ENCODE data around the gene RPL36AL. TPM values are rescaled to one million over a fixed set of nuclear protein-coding genes. Genes with fewer than 3 reads are reported as not detected.

Gene RPL36AL
- total and polyA plus RNA-seq, 2 experiments from 2014 or later, result 122 to 723 TPM

DNA sequence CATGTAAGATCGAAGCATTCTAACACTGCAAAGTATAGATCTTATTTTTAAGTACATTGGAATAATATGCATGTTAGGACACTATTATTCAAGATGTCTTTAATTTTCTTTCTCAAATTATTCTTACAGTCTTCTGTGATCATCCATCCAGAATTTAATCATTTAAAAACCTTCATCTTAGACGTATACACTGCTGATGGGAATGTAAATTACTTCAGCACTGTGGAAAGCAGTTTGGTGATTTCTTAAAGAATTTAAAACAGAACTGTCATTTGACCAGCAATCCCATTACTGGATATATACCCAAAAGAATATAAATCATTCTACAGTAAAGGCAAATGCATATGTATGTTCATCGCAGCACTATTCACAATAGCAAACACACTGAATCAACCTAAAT is 31.0 kb downstream of the RPL36AL start:
- H3K9me3 Mint-ChIP-seq, result peaks cover 10% of the 10 kb centered on the region; the same call in 2 of the 3 replicates
- H3K27ac Mint-ChIP-seq, result no peak overlapping the region
- H3K4me3 Mint-ChIP-seq, result no peak overlapping the region
- TF ChIP-seq ZNF331 (CRISPR knock-in tag; IDR thresholded peaks at IDR 0.05; ENCODE audit: low read depth), result no peak
- TF ChIP-seq, protein P1, sequence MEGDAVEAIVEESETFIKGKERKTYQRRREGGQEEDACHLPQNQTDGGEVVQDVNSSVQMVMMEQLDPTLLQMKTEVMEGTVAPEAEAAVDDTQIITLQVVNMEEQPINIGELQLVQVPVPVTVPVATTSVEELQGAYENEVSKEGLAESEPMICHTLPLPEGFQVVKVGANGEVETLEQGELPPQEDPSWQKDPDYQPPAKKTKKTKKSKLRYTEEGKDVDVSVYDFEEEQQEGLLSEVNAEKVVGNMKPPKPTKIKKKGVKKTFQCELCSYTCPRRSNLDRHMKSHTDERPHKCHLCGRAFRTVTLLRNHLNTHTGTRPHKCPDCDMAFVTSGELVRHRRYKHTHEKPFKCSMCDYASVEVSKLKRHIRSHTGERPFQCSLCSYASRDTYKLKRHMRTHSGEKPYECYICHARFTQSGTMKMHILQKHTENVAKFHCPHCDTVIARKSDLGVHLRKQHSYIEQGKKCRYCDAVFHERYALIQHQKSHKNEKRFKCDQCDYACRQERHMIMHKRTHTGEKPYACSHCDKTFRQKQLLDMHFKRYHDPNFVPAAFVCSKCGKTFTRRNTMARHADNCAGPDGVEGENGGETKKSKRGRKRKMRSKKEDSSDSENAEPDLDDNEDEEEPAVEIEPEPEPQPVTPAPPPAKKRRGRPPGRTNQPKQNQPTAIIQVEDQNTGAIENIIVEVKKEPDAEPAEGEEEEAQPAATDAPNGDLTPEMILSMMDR (conservative IDR thresholded peaks at IDR 0.05; ENCODE audit: low read depth in 2 of 2), result no peak
- no peak for TF ChIP-seq CREB1 (CRISPR knock-in tag; IDR thresholded peaks at IDR 0.05; ENCODE audit: low read depth)
- TF ChIP-seq EZH2phosphoT487 (IDR thresholded peaks at IDR 0.05; ENCODE audit: unreplicated experiment), result no peak
- TF ChIP-seq, protein P2, sequence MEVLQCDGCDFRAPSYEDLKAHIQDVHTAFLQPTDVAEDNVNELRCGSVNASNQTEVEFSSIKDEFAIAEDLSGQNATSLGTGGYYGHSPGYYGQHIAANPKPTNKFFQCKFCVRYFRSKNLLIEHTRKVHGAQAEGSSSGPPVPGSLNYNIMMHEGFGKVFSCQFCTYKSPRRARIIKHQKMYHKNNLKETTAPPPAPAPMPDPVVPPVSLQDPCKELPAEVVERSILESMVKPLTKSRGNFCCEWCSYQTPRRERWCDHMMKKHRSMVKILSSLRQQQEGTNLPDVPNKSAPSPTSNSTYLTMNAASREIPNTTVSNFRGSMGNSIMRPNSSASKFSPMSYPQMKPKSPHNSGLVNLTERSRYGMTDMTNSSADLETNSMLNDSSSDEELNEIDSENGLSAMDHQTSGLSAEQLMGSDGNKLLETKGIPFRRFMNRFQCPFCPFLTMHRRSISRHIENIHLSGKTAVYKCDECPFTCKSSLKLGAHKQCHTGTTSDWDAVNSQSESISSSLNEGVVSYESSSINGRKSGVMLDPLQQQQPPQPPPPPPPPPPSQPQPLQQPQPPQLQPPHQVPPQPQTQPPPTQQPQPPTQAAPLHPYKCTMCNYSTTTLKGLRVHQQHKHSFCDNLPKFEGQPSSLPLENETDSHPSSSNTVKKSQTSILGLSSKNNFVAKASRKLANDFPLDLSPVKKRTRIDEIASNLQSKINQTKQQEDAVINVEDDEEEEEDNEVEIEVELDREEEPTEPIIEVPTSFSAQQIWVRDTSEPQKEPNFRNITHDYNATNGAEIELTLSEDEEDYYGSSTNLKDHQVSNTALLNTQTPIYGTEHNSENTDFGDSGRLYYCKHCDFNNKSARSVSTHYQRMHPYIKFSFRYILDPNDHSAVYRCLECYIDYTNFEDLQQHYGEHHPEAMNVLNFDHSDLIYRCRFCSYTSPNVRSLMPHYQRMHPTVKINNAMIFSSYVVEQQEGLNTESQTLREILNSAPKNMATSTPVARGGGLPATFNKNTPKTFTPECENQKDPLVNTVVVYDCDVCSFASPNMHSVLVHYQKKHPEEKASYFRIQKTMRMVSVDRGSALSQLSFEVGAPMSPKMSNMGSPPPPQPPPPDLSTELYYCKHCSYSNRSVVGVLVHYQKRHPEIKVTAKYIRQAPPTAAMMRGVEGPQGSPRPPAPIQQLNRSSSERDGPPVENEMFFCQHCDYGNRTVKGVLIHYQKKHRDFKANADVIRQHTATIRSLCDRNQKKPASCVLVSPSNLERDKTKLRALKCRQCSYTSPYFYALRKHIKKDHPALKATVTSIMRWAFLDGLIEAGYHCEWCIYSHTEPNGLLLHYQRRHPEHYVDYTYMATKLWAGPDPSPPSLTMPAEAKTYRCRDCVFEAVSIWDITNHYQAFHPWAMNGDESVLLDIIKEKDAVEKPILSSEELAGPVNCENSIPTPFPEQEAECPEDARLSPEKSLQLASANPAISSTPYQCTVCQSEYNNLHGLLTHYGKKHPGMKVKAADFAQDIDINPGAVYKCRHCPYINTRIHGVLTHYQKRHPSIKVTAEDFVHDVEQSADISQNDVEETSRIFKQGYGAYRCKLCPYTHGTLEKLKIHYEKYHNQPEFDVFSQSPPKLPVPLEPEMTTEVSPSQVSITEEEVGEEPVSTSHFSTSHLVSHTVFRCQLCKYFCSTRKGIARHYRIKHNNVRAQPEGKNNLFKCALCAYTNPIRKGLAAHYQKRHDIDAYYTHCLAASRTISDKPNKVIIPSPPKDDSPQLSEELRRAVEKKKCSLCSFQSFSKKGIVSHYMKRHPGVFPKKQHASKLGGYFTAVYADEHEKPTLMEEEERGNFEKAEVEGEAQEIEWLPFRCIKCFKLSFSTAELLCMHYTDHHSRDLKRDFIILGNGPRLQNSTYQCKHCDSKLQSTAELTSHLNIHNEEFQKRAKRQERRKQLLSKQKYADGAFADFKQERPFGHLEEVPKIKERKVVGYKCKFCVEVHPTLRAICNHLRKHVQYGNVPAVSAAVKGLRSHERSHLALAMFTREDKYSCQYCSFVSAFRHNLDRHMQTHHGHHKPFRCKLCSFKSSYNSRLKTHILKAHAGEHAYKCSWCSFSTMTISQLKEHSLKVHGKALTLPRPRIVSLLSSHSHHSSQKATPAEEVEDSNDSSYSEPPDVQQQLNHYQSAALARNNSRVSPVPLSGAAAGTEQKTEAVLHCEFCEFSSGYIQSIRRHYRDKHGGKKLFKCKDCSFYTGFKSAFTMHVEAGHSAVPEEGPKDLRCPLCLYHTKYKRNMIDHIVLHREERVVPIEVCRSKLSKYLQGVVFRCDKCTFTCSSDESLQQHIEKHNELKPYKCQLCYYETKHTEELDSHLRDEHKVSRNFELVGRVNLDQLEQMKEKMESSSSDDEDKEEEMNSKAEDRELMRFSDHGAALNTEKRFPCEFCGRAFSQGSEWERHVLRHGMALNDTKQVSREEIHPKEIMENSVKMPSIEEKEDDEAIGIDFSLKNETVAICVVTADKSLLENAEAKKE (CRISPR knock-in tag; IDR thresholded peaks at IDR 0.05), result no peak
- no peak for TF ChIP-seq JUNB (IDR thresholded peaks at IDR 0.05; ENCODE audit: unreplicated experiment)
- Histone ChIP-seq H3K27me3 (ENCODE audit: insufficient read depth) (no peaks in the 10 kb centered on the region), H3K4me2 (no peak overlapping the region), H3K36me3 (ENCODE audit: insufficient read depth) (peaks cover 6% of the 10 kb centered on the region), H3K27ac (ENCODE audit: low read depth) (no peak overlapping the region), H2AFZ (no peak overlapping the region), H4K20me1 (replicated peaks; ENCODE audit: insufficient read depth) (peaks cover 9% of the 10 kb centered on the region), H3K4me3 (no peak overlapping the region), H3K4me1 (ENCODE audit: insufficient read depth) (0 out of 2 replicates have a peak, but pooled peaks cover 1% of the 10 kb centered on the region), H3F3A (replicated peaks; ENCODE audit: low read depth) (no peaks in the 10 kb centered on the region; the same call in 1 of the 2 replicates), H3K79me2 (replicated peaks; ENCODE audit: insufficient read depth) (peaks cover 18% of the 10 kb centered on the region), H3K9me2 (ENCODE audit: insufficient read depth) (no peaks in the 10 kb centered on the region)
- H3K27me3 Mint-ChIP-seq (ENCODE audit: insufficient read depth, low read depth, poor library complexity), result peaks cover 24% of the 10 kb centered on the region
- ATAC-seq, result no peak
- H3K36me3 Mint-ChIP-seq (ENCODE audit: low read depth), result peaks cover 21% of the 10 kb centered on the region
- DNase-seq (ENCODE audit: low spot score), result no peak
- peaks cover 2% of the 10 kb centered on the region; the same call in 2 of the 3 replicates for H3K4me1 Mint-ChIP-seq

Measured in GM23338 (cell line).